GM12891 (cell line): ENCODE results near the gene MECR.

Source experiments
- DNase-seq: peaks from one replicate; pipeline ENCODE4 v3.0.0; 2011; ENCODE audit warnings: low spot score; ENCODE audit not compliant: insufficient read length
- FAIRE-seq: peaks from 2 replicates; lab custom pipeline; 2011; peaks lifted over from hg19 to GRCh38; lab: Jason Lieb, UNC
- PAX5 ChIP-seq: IDR thresholded peaks from 2 replicates; pipeline ENCODE4 v1.6.1; 2011; ENCODE audit warnings: low read length, moderate library complexity, mild to moderate bottlenecking; ENCODE audit not compliant: insufficient read depth, severe bottlenecking
- POLR2A ChIP-seq: IDR thresholded peaks from 2 replicates; pipeline ENCODE4 v1.6.1; 2011; ENCODE audit warnings: low read depth, low read length, control low read depth
- POLR2AphosphoS5 ChIP-seq: IDR thresholded peaks from 2 replicates; pipeline ENCODE4 v1.6.1; 2011; ENCODE audit warnings: low read depth, low read length, control low read depth
- POU2F2 ChIP-seq: IDR thresholded peaks from 2 replicates; pipeline ENCODE4 v1.6.1; 2011; ENCODE audit warnings: low read depth, mild to moderate bottlenecking, control low read depth, low read length, moderate library complexity
- SPI1 ChIP-seq: IDR thresholded peaks from 2 replicates; pipeline ENCODE4 v1.6.1; 2011; ENCODE audit warnings: low read depth, low read length, control low read depth
- TAF1 ChIP-seq: IDR thresholded peaks from 2 replicates; pipeline ENCODE4 v1.6.1; 2011; ENCODE audit warnings: low read depth, low read length, control low read depth

Gene MECR

GRCh38 chr1:29245876-29246275 lies 15.1 kb upstream of the MECR start:
- TF ChIP-seq PAX5 = no peak
- TF ChIP-seq POU2F2 = no peak
- no peak for TF ChIP-seq POLR2A
- no peak for TF ChIP-seq TAF1
- TF ChIP-seq POLR2AphosphoS5 = no peak
- TF ChIP-seq SPI1 = no peak
- peak; percentile 23 for FAIRE-seq
- DNase-seq = no peak

GRCh38 chr1:29245261-29245660 lies 14.5 kb upstream of the MECR start:
- TF ChIP-seq PAX5 = no peak
- no peak for TF ChIP-seq POU2F2
- TF ChIP-seq POLR2A = no peak
- no peak for TF ChIP-seq POLR2AphosphoS5
- TF ChIP-seq TAF1 = no peak
- no peak for TF ChIP-seq SPI1
- no peak for DNase-seq
- FAIRE-seq = no peak

GRCh38 chr1:29243871-29244200 lies 13.1 kb upstream of the MECR start:
- TF ChIP-seq POLR2AphosphoS5 = no peak
- TF ChIP-seq POU2F2 = no peak
- no peak for TF ChIP-seq TAF1
- no peak for TF ChIP-seq PAX5
- no peak for TF ChIP-seq POLR2A
- TF ChIP-seq SPI1 = no peak
- FAIRE-seq (no peak), DNase-seq (no peak)

GRCh38 chr1:29243023-29243870 lies 12.5 kb upstream of the MECR start:
- DNase-seq (no peak), FAIRE-seq (no peak)
- TF ChIP-seq SPI1 (no peak), POU2F2 (no peak), PAX5 (no peak), TAF1 (no peak), POLR2AphosphoS5 (no peak), POLR2A (no peak)

- TF ChIP-seq SPI1 (no peak), POLR2A (no peak), POU2F2 (no peak), PAX5 (no peak), POLR2AphosphoS5 (no peak), TAF1 (no peak)
- no peak for FAIRE-seq
- no peak for DNase-seq
Observed at GRCh38 chr1:29240986-29241385, 10.3 kb upstream of the MECR start.

- FAIRE-seq (no peak), DNase-seq (no peak)
- TF ChIP-seq POU2F2 (no peak), POLR2AphosphoS5 (no peak), SPI1 (no peak), PAX5 (no peak), TAF1 (no peak), POLR2A (no peak)
Observed at GRCh38 chr1:29240400-29240837, 9.7 kb upstream of the MECR start.

- no peak for DNase-seq
- no peak for FAIRE-seq
- TF ChIP-seq POLR2A (no peak), POLR2AphosphoS5 (no peak), POU2F2 (no peak), SPI1 (no peak), TAF1 (no peak), PAX5 (no peak)
Observed at GRCh38 chr1:29239142-29239541, 8.4 kb upstream of the MECR start.

GRCh38 chr1:29238620-29239002 lies 7.9 kb upstream of the MECR start:
- no peak for DNase-seq
- no peak for FAIRE-seq
- no peak for TF ChIP-seq TAF1
- no peak for TF ChIP-seq PAX5
- no peak for TF ChIP-seq SPI1

- FAIRE-seq (no peak), DNase-seq (no peak)
- TF ChIP-seq PAX5 (no peak), POU2F2 (no peak), POLR2A (no peak), POLR2AphosphoS5 (no peak), TAF1 (no peak), SPI1 (no peak)
Observed at GRCh38 chr1:29237852-29238619, 7.3 kb upstream of the MECR start.
